ENCODE measurements around the gene PBOV1.

The PBOV1 gene

DNA sequence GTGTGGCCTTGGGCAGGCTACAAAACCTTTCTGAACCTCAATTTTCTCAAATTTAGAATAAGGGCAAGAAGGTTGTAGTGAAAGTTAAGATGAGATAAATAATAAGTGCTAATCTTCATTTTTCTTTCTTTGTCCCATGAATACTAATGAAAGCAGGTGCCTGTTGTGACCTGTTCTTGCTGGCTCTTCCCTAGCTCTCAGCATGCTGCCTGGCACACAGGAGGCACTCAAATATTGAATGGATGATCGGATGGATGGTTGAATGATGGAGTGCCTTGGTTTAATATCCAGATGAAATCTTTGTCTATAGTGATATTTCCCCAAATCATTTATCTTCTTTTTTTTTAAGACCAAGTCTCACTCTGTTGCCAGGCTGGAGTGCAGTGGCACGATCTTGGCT is 15.0 kb downstream of the PBOV1 start:
- DNase-seq, result no peak

GRCh38 chr6:138201836-138202235 is 16.5 kb downstream of the PBOV1 start:
- no peak for DNase-seq

- no peak for DNase-seq
Measured at GRCh38 chr6:138198430-138199091, 19.7 kb downstream of the PBOV1 start.

DNA sequence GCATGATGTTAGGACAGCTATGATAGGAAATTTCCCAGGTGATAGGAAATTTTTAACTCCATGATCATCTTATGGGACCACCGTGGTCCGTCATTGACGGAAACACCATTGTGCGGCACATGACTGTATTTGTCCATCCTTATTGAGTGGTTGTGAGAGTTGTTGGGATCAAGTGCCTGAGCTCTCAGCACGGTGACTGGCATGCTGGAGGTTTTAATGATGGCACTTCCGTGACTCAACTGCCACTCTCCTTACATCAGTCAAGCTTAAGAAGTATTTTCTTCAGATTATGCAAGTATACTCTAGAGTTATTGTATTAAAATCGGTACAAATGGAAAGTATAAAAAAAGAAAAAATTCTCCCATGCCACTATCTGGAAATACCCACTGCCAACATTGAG is 20.7 kb downstream of the PBOV1 start:
- DNase-seq, result no peak

DNA sequence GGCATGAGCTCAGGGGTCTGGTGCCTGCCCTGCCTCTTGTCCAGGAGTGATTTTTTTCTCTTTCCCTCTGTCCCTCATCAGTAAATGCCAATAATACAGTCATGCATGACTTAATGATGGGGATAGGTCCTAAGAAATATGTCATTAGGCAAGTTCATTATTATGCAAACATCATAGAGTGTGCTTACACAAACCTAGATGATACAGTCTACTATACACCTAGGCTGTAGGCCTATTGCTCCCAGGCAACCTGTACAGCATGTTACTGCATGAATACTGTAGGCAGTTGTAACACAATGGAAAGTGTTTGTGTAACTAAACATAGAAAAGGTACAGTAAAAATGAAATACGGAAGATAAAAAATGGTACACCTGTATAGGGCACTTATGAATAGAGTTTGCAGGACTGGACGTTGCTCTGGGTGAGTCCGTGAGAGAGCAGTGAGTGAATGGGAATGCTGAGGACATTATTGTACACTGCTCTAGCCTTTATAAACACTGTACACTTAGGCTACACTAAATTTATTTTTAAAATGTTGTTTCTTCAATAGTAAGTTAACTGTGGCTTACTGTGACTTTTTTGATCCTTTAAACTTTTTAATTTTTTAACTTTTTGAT is 22.1 kb downstream of the PBOV1 start:
- no peak for DNase-seq

GRCh38 chr6:138194287-138194686 is 24.0 kb downstream of the PBOV1 start:
- no peak for DNase-seq

GRCh38 chr6:138188278-138188941 is 29.9 kb downstream of the PBOV1 start:
- DNase-seq, result no peak

DNA sequence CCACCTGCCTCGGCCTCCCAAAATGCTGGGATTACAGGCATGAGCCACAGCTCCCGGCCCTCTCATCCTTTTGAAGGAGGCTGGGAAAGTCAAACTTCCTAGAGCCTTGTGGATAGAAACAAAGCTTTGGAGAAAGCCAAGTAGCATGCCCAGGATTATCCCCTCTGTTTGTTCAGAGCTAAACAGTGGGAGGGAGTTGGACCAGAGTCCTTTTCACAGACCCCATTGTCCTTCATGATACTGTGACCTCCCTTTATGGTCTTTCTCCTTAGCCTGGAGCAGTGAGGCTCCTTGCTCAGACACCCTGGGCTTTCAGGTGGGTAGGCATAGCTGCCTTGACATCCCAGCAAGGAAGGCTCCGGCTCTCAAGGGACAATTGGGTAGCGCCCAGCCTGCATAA is 31.1 kb downstream of the PBOV1 start:
- DNase-seq, result no peak

GRCh38 chr6:138184230-138184629 is 34.1 kb downstream of the PBOV1 start:
- DNase-seq, result no peak

DNA sequence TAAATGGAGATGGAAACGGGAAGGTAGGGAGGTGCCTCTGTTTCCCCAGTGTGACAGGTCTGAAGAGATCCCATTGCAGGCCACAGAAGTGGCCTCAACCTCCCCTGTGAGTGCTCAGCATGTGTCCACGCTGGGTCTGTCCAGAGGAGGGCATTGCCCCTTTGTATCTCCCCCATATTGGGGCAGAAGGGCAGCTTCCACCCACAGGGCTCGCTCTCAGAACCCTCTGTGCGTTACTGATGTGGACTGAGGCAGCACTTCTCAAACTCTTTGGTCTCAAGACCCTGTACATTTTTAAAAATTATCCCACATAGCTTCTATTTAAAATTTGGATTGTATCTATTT is 34.5 kb downstream of the PBOV1 start:
- DNase-seq, result no peak

- no peak for DNase-seq
Measured at GRCh38 chr6:138182939-138183789, 35.1 kb downstream of the PBOV1 start.

DNA sequence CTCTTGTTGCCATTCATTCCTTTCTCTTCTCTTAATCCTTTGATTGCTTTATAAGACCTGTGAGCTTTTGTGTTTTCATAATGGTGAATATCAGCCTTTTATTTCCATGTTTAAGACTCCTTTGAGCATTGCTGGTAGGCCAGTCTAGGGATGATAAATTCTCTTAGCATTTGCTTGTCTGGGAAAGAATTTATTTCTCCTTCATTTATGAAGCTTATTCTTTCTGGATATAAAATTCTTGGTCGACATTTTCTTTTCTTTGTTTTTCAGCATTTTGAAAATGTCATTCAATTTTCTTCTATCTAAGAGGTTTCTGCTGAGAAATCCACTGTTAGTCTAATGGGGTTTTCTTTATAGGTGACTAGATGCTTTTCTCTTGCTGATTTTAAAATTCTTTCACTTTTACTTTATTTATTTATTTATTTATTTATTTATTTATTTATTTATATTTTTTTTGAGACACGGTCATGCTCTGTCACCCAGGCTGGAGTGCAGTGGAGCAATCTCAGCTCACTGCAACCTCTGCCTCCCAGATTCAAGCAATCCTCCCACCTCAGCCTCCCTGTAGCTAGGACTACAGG is 41.5 kb downstream of the PBOV1 start:
- DNase-seq, result no peak

DNA sequence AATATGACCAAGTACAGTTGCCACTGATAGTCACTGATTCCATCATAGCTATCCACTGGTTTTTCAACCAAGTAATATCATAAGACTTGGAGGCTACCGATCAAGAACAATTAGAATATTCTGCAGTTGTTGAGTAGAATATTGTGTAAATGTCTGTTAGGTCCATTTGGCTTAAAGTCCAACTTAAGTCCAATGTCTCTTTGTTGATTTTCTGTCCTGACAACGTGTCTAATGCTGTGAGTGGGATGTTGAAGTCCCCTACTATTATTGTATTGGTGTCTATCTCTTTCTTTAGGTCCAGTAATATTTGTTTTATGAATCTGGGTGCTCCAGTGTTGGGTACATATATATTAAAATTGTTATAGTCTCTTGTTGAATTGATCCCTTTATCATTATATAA is 42.7 kb downstream of the PBOV1 start:
- no peak for DNase-seq

Measured in CD4-positive, alpha-beta T cell treated with Interleukin-1 beta for 1 hour (primary cell).